RWPE1 (cell line): ENCODE data around the gene LZTS2.
A peak's percentile ranks its signal among the peaks of the same experiment; 100 is the strongest.

ENCODE experiments used
- CTCF ChIA-PET: fragments of 350-600 bp; sonication (Branson Sonifier 250); formaldehyde crosslinking; extraction: SDS; loops from one replicate; lab custom pipeline; 2021; lab: Yijun Ruan, JAX
- POLR2A ChIA-PET: fragments of 400-600 bp; formaldehyde crosslinking; extraction: SDS; loops from one replicate; lab custom pipeline; 2020; ENCODE audit warnings: antibody characterized with exemption; ENCODE audit not compliant: low non-redundant PET; lab: Yijun Ruan, JAX
- DNase-seq: peaks from one replicate; pipeline ENCODE4 v3.0.0; 2012; ENCODE audit warnings: low spot score
- H3K27ac ChIP-seq: fragments of 450-650 bp; 2 replicates; pipeline ENCODE4 v1.5.1; 2017
- TF ChIP-seq, protein P1 (sequence below): fragments of 450-650 bp; conservative IDR thresholded peaks from 2 replicates; pipeline ENCODE4 v1.5.1; 2017; ENCODE audit warnings: low read depth, mild to moderate bottlenecking

Gene LZTS2

DNA sequence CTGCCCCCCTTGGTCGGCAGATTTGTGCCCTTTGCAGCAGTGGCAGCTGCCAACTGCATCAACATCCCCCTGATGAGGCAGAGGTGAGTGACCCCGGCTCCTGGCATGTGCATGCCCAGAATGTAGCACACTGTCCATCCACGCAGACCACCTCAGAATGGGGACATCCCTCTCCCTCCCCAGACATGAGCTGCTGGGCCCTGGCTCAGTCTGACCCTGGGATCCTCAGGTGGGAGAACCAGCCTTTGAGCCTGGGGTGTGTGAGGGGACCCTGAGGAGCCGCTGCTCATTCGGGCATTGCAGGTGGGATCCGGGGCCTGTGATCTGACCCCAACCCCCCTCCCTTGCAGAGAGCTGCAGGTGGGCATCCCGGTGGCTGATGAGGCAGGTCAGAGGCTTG lies 37.1 kb downstream of the LZTS2 start:
- H3K27ac ChIP-seq = peak overlapping the region; percentile 1; the same call in 1 of the 2 replicates
- TF ChIP-seq, protein P1, sequence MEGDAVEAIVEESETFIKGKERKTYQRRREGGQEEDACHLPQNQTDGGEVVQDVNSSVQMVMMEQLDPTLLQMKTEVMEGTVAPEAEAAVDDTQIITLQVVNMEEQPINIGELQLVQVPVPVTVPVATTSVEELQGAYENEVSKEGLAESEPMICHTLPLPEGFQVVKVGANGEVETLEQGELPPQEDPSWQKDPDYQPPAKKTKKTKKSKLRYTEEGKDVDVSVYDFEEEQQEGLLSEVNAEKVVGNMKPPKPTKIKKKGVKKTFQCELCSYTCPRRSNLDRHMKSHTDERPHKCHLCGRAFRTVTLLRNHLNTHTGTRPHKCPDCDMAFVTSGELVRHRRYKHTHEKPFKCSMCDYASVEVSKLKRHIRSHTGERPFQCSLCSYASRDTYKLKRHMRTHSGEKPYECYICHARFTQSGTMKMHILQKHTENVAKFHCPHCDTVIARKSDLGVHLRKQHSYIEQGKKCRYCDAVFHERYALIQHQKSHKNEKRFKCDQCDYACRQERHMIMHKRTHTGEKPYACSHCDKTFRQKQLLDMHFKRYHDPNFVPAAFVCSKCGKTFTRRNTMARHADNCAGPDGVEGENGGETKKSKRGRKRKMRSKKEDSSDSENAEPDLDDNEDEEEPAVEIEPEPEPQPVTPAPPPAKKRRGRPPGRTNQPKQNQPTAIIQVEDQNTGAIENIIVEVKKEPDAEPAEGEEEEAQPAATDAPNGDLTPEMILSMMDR = no peak
- no peak for DNase-seq
- ChIA-PET POLR2A (no interaction called here), CTCF (interaction anchor here (0.6 kb wide), 2 partner anchors 13 to 40 kb away, joined by 3 to 4 read pairs; no protein-coding TSS in a partner anchor)

- POLR2A ChIA-PET = no interaction called here
- no peak for DNase-seq
- CTCF ChIA-PET = interaction anchor here (0.9 kb wide), 1 partner anchor 103 kb away, joined by 3 read pairs; no protein-coding TSS in a partner anchor
- no peak overlapping the region for H3K27ac ChIP-seq
- TF ChIP-seq, protein P1 = no peak
Measured at GRCh38 chr10:101038484-101038883, 38.9 kb downstream of the LZTS2 start.

- POLR2A ChIA-PET = no interaction called here
- DNase-seq = no peak
- H3K27ac ChIP-seq = peak overlapping the region; percentile 60
- CTCF ChIA-PET = interaction anchor here (0.6 to 5.3 kb wide), 7 partner anchors 11 to 980 kb away, joined by 3 to 32 read pairs (median 4); partner anchors contain the start of gene SEC31B
- TF ChIP-seq, protein P1 = no peak
Measured at GRCh38 chr10:101040061-101040460, 40.5 kb downstream of the LZTS2 start.

DNA sequence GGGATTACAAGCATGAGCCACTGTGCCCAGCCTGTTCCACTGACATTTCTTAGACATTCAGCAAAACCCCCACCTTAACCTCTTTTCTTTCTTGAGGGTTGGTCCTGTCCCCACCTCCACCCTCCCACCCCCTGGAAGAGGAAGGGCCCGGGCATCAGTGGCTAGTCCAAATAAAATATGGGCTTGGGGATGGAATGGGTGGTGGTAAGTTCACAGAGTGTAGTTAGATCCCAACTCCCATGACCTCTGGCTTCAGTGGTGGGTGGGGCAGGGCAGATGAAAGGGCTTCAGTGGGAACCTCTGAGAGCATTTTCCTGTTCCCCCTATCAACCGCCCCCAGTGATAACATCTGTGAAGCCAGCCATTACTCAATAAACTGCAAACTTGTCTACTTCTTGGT lies 41.2 kb downstream of the LZTS2 start:
- H3K27ac ChIP-seq = peak overlapping the region; percentile 60
- TF ChIP-seq, protein P1 = no peak
- DNase-seq = no peak
- ChIA-PET CTCF (interaction anchor here (0.6 to 5.3 kb wide), 15 partner anchors 9 to 1504 kb away, joined by 3 to 32 read pairs (median 5); no protein-coding TSS in a partner anchor), POLR2A (interaction anchor here (0.8 kb wide), 1 partner anchor 9 kb away, joined by 3 read pairs; no protein-coding TSS in a partner anchor)

DNA sequence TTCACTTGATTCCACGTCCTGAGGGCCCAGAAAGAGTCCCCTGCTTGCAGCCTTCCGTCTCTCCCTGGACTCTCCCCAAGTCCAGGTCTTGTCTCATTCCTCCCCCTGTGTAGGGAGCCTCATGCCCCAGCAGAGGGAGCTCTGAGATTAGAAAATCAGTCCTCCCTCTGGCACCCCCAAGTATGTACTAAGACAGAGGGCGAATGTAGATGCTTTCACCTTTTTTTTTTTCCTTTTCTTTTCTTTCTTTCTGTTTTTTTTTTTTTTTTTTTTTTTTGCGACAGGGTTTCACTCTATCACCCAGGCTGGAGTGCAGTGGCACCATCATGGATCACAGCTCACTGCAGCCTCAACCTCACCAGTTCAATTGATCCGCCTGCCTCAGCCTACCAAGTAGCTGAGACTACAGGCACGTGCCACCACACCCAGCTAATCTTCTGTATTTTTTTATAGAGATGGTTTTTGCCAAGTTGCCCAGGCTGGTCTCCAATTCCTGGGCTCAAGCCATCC lies 41.7 kb downstream of the LZTS2 start:
- ChIA-PET POLR2A (interaction anchor here (0.7 to 0.8 kb wide), 2 partner anchors 9 to 11 kb away, joined by 3 read pairs; no protein-coding TSS in a partner anchor), CTCF (interaction anchor here (0.6 to 5.3 kb wide), 23 partner anchors 9 to 1504 kb away, joined by 3 to 32 read pairs (median 4); partner anchors contain the start of gene KAZALD1)
- TF ChIP-seq, protein P1 = peak; percentile 85
- H3K27ac ChIP-seq = peak overlapping the region; percentile 60
- DNase-seq = peak; percentile 91

GRCh38 chr10:101042118-101042517 lies 42.5 kb downstream of the LZTS2 start:
- ChIA-PET CTCF (interaction anchor here (0.6 to 5.3 kb wide), 19 partner anchors 9 to 529 kb away, joined by 3 to 32 read pairs (median 4); partner anchors contain the start of gene KAZALD1), POLR2A (interaction anchor here (0.5 to 2.3 kb wide), 8 partner anchors 9 to 100 kb away, joined by 3 to 11 read pairs (median 4); partner anchors contain the start of gene KAZALD1)
- peak overlapping the region; percentile 96 for H3K27ac ChIP-seq
- TF ChIP-seq, protein P1 = no peak
- no peak for DNase-seq
